ENCODE measurements around the gene METAP2. TPM values are rescaled to one million over a fixed set of nuclear protein-coding genes. Genes with fewer than 3 reads are reported as not detected.

METAP2 gene
- total RNA-seq, 1 donor from 2014 or later = 54.0 TPM

GRCh38 chr12:95515197-95515596 is 41.2 kb downstream of the METAP2 start:
- intact Hi-C loops (cut with DNase I) = no loop called here
- H3K27me3 ChIP-seq (ENCODE audit: low read depth) = no peaks in the 10 kb centered on the region
- no peak overlapping the region for H3K4me3 ChIP-seq
- no peaks in the 10 kb centered on the region for H3K9me3 ChIP-seq
- DNase-seq (no peak), ATAC-seq (no peak)
- no peaks in the 10 kb centered on the region for H3K4me1 ChIP-seq
- H3K27ac ChIP-seq = no peak overlapping the region
- TF ChIP-seq CTCF (IDR thresholded peaks at IDR 0.05) = no peak
- H3K36me3 ChIP-seq = peaks cover 65% of the 10 kb centered on the region

- ATAC-seq (no peak), DNase-seq (no peak)
- H3K9me3 ChIP-seq = no peaks in the 10 kb centered on the region
- H3K27ac ChIP-seq = no peak overlapping the region
- H3K36me3 ChIP-seq = peaks cover 61% of the 10 kb centered on the region
- no peak for TF ChIP-seq CTCF (IDR thresholded peaks at IDR 0.05)
- no peaks in the 10 kb centered on the region for H3K27me3 ChIP-seq (ENCODE audit: low read depth)
- H3K4me1 ChIP-seq = no peaks in the 10 kb centered on the region
- intact Hi-C loops (cut with DNase I) = no loop called here
- no peak overlapping the region for H3K4me3 ChIP-seq
Measured at GRCh38 chr12:95516757-95517156, 42.8 kb downstream of the METAP2 start.

GRCh38 chr12:95517246-95517645 is 43.3 kb downstream of the METAP2 start:
- DNase-seq (no peak), ATAC-seq (no peak)
- H3K9me3 ChIP-seq = no peaks in the 10 kb centered on the region
- intact Hi-C loops (cut with DNase I) = no loop called here
- H3K27me3 ChIP-seq (ENCODE audit: low read depth) = no peaks in the 10 kb centered on the region
- H3K4me3 ChIP-seq = no peak overlapping the region
- no peaks in the 10 kb centered on the region for H3K4me1 ChIP-seq
- no peak for TF ChIP-seq CTCF (IDR thresholded peaks at IDR 0.05)
- no peak overlapping the region for H3K27ac ChIP-seq
- peaks cover 56% of the 10 kb centered on the region for H3K36me3 ChIP-seq

- DNase-seq (no peak), ATAC-seq (no peak)
- no peak overlapping the region for H3K27ac ChIP-seq
- no peaks in the 10 kb centered on the region for H3K9me3 ChIP-seq
- intact Hi-C loops (cut with DNase I) = no loop called here
- no peak overlapping the region for H3K4me3 ChIP-seq
- no peak for TF ChIP-seq CTCF (IDR thresholded peaks at IDR 0.05)
- H3K36me3 ChIP-seq = peaks cover 39% of the 10 kb centered on the region
- H3K27me3 ChIP-seq (ENCODE audit: low read depth) = no peaks in the 10 kb centered on the region
- no peaks in the 10 kb centered on the region for H3K4me1 ChIP-seq
Measured at GRCh38 chr12:95518944-95519343, 45.0 kb downstream of the METAP2 start.

- no peaks in the 10 kb centered on the region for H3K4me1 ChIP-seq
- no peaks in the 10 kb centered on the region for H3K9me3 ChIP-seq
- H3K27me3 ChIP-seq (ENCODE audit: low read depth) = no peaks in the 10 kb centered on the region
- no peak overlapping the region for H3K4me3 ChIP-seq
- no peak overlapping the region for H3K27ac ChIP-seq
- DNase-seq = no peak
- no peak for ATAC-seq
- peaks cover 24% of the 10 kb centered on the region for H3K36me3 ChIP-seq
- intact Hi-C loops (cut with DNase I) = no loop called here
- TF ChIP-seq CTCF (IDR thresholded peaks at IDR 0.05) = no peak
Measured at GRCh38 chr12:95520816-95521215, 46.9 kb downstream of the METAP2 start.

GRCh38 chr12:95522692-95523091 is 48.7 kb downstream of the METAP2 start:
- no peaks in the 10 kb centered on the region for H3K27me3 ChIP-seq (ENCODE audit: low read depth)

More at GRCh38 chr12:95522692-95523091, 48.7 kb downstream of the METAP2 start:
- intact Hi-C loops (cut with DNase I) = no loop called here
- Histone ChIP-seq H3K27ac (no peak overlapping the region), H3K4me1 (no peaks in the 10 kb centered on the region), H3K36me3 (peaks cover 16% of the 10 kb centered on the region), H3K9me3 (no peaks in the 10 kb centered on the region), H3K4me3 (no peak overlapping the region)
- no peak for ATAC-seq
- no peak for DNase-seq
- TF ChIP-seq CTCF (IDR thresholded peaks at IDR 0.05) = no peak
